LNCAP (cell line): ENCODE data around the gene SIGMAR1.

Source experiments
- TF ChIP-seq, protein P1 (sequence below): fragments of 450-650 bp; IDR thresholded peaks from 2 replicates; pipeline ENCODE4 v1.5.1; 2017; ENCODE audit warnings: mild to moderate bottlenecking

The SIGMAR1 gene

DNA sequence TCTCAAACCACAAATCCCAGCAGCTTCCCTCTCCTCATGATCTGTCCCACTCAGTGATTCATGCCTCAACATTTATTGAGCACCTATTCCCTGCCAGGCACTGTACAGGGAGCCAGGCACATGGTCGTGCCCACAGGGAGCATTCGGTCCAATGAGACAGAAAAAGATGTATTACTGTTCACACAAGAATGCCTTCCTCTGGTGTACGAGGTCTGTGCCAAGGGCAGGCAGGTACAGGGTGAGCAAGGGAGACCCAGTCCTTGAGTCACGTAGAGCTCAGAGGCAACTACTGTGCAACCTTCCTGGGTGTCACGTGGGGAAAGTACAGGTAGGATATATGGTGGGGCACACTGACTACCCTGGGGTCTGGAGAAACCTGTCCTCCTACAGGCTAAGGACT, 52.6 kb downstream of the SIGMAR1 start:
- TF ChIP-seq, protein P1, sequence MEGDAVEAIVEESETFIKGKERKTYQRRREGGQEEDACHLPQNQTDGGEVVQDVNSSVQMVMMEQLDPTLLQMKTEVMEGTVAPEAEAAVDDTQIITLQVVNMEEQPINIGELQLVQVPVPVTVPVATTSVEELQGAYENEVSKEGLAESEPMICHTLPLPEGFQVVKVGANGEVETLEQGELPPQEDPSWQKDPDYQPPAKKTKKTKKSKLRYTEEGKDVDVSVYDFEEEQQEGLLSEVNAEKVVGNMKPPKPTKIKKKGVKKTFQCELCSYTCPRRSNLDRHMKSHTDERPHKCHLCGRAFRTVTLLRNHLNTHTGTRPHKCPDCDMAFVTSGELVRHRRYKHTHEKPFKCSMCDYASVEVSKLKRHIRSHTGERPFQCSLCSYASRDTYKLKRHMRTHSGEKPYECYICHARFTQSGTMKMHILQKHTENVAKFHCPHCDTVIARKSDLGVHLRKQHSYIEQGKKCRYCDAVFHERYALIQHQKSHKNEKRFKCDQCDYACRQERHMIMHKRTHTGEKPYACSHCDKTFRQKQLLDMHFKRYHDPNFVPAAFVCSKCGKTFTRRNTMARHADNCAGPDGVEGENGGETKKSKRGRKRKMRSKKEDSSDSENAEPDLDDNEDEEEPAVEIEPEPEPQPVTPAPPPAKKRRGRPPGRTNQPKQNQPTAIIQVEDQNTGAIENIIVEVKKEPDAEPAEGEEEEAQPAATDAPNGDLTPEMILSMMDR, result no peak
